Right kidney (tissue), 1 donor: Measurements from ENCODE around the gene CEP95.
"Not testable (repeated sequence)": the region's sequence is repeated elsewhere in the genome, so short reads cannot be mapped to it uniquely, and the experiment has no call there.

Experiments used
- DNase-seq: peaks from one replicate; pipeline ENCODE4 v3.0.0-alpha.2; 2016

The CEP95 gene

DNA sequence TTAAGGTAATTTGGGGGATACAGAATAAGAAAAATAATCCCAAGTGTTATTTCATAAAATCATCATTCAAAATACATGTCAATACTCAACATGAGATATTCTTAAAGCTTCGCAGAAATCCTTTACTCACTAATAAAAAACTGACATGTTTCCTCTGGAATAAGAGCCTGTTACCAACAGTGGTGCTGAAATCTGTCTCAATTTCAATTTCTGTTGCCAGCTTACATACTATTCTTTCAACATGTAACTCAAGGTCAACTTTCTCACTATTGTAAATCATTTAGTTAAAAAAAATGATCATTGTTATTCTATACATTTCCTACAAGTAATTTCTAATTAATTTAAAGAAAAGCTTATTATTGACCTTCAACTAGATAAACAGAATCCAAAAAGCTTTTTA, 67.9 kb downstream of the CEP95 start:
- DNase-seq: no peak

DNA sequence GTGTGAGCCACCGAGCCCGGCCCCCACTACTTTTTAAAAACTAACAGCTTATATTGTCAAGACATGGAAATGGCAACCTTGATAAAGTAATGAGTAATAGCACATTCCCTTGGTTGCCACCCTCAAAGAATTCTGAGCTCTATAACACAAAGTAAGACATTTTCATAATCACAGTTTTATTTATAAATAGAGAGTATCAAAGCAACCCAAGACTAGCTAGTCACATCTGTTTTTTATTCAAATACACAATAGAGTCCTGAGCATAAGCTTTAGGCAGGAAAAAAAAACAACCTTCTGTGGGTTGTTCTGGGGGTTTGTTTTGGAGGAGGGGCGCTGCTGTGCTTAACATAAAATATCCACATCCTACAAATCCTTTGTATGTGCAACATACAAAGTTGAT, 68.7 kb downstream of the CEP95 start:
- DNase-seq: no peak

DNA sequence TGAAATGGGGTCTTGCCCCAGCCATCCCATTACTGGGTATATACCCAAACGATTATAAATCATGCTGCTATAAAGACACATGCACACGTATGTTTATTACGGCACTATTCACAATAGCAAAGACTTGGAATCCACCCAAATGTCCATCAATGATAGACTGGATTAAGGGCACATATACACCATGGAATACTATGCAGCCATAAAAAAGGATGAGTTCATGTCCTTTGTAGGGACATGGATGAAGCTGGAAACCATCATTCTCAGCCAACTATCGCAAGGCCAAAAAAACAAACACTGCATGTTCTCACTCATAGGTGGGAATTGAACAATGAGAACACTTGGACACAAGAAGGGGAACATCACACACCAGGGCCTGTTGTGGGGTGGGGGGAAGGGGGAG, 70.2 kb downstream of the CEP95 start:
- DNase-seq: not testable (repeated sequence)

DNA sequence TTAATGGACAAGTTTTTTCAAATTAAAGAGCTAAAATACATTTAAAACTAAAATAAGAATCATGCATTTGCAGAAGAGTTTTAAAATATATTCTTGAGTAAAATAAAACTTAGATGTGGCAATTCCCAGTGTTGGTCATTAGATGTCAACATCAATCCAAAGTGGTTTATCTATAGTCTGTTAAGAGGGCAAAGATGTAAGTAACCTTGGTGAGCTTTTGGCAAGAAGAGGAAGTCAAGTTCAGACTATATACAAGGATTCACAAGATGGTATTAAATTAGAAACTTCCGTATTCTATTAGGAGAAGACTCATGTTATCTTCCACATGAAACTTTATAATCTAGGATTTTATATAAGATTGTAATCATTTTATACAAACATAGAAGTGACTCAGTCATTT, 73.1 kb downstream of the CEP95 start:
- no peak for DNase-seq

DNA sequence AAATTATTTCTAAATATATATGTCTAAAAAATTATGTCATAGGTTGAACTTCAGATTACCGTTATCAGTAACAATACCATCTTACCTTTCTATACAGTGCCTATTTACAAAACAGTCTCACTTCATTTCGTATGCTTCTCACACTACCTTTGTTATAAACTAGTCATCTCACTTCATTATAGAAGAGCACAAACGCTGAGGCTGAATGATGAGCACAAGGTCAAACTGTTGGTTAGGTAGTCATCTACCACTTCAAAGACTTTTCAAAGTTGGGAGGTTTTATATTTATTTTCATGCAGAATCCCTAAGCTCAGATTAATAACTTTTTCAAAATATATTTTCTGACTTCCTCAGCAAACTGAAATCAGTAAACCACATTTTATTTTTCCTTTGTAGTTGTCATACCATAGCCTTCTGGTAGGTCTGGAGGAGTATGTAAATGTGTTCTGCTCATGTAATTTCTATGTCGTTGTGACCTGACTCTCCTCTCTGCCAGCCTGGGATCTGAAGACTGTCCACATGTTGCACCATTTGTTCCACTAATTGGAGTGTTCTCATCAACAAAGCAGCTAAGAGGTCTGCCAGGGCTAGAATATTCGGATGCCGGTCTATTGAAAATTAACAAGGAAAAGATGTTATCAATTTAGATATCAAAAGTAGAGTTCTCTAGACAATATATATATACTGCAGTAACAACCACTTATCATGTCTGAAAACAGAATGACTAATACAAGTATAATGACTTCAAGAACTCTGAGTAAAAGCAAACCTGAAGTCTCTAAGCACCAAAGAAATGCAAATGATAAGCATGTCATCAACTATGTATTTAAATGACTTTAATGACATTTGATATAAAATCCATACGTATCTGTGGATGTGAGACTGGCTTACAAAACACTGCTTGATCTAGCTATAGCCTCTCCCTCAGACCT, 73.9 kb downstream of the CEP95 start:
- no peak for DNase-seq

DNA sequence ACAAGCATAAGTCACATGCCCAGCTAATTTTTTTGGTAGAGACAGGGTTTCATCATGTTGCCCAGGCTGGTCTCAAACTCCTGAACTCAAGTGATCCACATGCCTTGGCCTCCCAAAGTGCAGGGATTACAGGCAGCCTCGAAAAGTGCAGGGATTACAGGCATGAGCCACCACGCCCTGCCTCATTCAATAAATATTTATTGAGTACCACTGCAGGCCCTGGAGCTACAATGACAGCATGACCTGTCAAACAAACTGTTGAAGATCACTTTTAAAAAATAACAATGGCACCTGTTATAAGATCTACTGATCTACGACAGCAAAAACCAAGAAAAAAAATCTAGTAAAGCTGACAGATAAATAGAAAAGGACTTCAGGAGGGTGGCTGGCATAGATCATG, 76.3 kb downstream of the CEP95 start:
- no peak for DNase-seq

DNA sequence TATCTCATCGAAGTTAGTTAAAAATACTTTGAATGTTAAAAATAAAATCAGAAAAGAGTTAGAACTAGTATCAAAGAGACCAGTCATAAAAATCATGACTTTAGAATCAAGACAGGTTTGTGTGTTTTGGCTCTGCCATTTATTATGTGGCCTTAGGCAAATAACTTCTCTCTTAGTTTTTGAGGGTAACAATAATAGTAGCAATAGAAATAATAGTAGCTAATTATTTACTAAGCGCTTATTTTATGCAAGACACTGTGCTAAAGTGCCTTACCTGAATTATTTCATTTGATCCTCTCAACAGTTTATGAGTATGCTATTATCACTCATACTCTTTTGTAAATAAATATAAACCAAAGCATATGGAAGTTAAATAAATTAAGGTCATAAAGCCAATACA, 78.4 kb downstream of the CEP95 start:
- no peak for DNase-seq
